GM10847 (cell line): Measurements from ENCODE around the gene PCNT.

ENCODE experiments used
- POLR2A ChIP-seq: IDR thresholded peaks from 2 replicates; pipeline ENCODE4 v1.6.1; 2011; ENCODE audit not compliant: insufficient read length; ENCODE audit errors: extremely low read depth

PCNT gene

DNA sequence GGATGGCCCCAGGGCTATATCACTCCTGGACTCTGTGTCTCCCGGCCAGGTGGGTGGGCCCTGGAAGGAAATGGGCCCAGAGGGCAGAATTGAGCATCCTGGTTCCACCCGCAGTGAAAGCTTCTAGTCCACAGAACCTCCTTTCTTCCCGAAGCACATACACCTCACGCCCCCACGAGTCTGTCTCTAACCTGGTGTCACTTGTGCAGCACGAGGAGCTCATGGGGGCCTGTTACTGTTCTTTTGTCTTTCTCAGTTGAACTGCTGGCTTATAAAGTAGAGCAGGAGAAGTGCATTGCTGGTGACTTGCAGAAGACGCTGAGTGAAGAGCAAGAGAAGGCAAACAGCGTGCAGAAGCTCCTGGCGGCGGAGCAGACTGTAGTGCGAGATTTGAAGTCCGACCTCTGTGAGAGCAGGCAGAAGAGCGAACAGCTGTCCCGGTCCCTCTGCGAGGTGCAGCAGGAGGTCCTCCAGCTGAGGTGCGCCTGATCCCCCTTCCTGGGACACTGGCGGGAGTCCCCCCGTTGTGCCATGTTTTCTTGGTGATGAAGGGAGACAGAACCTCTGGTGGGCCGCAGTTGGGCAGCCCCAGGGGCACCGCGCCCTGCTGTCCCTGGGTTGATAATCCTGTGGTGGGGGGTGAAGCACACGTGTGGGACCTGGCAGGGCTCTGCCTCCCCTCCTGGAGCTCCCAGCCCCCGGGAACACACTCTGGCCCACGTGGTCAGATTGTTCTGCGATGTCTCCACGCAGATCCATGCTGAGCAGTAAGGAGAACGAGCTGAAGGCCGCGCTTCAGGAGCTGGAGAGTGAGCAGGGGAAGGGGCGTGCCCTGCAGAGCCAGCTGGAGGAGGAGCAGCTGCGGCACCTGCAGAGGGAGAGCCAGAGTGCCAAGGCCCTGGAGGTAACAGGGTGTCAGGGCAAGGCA, 106.1 kb downstream of the PCNT start:
- no peak for TF ChIP-seq POLR2A

DNA sequence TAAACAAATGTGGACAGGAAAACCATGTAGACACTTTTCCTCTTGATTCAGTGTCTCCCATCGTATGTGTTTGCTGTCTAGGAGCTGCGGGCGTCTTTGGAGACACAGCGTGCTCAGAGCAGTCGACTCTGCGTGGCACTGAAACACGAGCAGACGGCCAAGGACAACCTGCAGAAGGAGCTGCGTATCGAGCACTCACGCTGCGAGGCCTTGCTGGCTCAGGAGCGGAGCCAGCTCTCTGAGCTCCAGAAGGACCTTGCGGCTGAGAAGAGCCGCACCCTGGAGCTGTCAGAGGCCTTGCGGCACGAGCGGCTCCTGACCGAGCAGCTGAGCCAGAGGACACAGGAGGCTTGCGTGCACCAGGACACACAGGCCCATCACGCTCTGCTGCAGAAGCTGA, 107.5 kb downstream of the PCNT start:
- no peak for TF ChIP-seq POLR2A

DNA sequence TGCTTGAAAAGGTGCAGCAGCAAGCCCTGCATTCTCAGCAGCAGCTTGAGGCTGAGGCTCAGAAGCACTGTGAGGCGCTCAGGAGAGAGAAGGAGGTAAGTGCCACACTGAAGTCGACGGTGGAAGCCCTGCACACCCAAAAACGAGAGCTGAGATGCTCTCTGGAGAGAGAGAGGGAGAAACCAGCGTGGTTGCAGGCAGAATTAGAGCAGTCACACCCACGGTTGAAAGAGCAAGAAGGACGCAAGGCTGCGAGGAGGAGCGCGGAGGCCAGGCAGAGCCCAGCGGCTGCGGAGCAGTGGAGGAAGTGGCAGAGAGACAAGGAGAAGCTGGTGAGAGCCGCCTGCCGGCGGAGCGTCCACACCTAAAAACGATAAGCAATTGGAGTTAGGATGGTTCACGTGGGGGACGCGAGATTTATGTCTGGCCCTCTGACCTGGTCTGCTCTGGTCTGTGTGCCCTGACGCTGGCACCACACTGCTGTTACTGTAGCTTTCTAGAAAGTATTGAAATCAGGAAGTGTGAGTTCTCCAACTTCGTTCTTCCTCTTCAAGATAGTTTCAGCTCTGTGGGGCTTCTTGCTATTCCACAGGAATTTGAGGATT, 108.0 kb downstream of the PCNT start:
- TF ChIP-seq POLR2A, result no peak

DNA sequence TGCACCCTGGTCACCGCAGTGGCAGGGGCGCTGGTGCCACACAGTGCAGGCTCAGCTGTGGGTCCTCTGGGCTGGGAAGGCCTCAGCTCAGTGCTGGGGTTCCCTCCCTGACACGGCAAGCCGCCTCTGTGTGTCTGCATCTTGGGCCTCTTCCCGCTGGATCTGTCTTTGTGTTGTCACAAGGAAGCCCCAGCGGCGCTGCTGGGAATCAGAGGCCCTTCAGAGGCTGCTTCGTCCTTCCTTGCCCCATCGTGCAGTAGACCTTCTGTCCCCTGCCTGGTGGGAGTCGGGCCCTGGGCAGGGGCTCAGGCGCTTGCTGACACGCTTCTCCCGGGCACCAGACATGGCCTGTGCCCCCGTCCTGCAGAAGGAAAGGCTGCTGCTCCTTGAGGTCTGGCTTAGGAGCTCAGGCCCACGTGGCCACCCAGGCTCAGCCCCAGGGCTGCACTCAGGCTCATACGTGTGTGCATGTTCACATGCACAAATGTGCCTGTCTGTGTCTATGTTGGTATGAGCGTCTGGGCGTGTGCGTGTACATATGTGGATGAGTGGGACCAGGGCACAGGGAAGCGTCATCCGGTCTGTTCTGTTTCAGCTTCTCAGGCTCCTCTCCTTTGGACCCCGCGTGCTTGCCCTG, 110.5 kb downstream of the PCNT start:
- no peak for TF ChIP-seq POLR2A

DNA sequence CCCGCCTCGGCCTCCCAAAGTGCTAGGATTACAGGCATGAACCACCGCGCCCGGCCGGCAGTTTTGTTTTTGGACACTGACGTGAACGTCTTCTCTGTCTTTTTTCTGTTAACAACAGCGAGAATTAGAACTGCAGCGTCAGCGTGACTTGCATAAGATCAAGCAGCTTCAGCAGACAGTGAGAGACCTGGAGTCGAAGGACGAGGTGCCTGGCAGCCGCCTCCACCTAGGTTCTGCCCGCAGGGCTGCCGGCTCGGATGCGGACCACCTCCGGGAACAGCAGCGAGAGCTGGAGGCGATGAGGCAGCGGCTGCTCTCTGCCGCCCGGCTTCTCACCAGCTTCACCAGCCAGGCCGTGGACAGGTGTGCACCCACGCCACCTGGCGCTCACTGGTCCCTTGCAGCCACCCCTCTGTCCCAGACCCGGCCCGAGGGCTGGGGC, 111.9 kb downstream of the PCNT start:
- no peak for TF ChIP-seq POLR2A

DNA sequence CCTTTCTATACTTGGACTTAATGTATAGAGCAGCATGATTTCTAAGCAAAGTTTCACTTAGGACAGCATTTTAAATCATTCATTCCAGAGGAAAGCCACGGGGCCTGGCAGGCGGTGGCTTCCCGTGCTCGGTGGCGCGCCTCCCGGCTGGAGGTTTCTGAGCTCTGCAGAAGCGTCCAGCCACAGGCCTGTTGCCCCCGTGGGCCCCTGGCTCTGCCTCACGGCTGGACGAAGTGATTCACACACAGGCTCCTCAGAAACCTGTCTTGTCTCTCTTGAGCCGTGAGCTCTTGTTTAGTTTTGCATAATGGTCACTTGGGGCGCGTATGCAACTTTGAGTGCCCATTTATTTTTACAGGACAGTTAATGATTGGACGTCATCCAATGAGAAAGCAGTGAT, 112.7 kb downstream of the PCNT start:
- TF ChIP-seq POLR2A, result no peak

DNA sequence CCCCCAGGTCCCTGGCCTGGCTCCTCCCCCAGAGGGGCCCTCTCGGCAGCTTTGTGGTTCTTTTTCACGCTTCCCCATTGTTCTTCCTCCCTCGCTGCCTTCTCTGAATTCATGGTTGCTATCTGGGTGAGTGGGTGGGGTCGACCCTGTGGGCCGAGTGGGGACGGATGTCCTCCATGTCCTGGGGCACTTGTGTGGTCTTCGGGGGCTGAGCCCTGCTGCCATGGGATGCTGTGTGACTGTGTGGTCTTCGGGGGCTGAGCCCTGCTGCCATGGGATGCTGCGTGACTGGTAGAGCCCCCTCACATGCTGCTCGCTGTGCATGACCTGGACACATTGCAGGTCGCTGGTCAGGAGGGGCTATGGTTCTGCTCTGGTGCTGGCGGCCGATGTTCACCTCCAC, 113.1 kb downstream of the PCNT start:
- TF ChIP-seq POLR2A, result no peak

DNA sequence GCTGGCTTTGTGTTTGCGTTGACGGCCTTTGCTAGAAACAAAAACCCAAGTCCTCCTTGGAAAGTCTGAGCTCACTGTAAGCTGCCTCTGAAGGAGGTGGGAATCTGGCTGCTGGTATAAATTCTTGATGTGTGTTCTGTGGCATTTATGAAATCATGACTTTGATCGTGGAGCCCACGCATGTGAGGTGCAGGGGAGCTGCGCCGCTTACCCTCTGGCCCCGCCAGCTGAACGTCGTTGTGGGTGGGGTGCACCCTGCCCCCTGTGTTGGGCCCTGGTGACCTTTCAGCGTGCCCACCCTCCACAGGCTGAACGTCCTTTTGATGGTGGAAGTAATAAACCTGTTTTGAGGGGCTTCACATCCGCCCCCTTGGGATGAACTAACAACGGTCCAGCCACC, 113.6 kb downstream of the PCNT start:
- no peak for TF ChIP-seq POLR2A

DNA sequence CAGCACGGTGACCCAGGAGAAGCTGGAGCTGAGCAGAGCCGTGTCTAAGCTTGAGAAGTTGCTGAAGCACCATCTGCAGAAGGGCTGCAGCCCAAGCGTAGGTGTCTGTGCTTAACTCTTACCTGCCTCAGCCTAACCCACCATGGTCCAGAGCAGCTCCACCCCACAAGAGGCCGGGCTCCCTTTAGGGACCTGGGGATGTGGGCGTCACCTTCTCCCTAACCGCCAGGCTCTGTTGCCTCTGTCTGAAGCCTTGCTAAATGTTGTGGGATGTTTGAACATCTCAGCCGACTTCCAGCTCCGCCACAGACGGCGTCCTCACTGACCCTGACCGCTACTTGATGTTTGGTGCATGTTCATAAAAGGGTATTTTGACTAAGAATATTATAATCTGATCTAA, 114.3 kb downstream of the PCNT start:
- no peak for TF ChIP-seq POLR2A

DNA sequence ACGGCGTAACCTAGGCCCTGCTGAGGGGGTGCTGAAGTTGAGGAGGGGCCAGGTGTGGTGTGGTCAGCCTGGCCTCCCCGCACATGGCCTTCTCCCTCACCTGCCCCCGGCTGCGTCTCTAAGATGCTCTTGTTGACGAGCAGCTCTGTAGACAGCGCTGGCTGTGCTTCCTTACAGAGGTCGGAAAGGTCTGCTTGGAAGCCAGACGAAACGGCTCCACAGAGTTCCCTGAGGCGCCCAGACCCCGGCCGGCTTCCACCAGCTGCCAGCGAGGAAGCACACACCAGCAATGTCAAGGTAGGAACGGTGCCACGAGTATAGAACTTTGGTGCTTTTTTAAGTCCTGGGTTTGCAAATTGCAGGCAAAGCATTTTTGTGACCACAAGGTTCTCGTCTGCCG, 116.0 kb downstream of the PCNT start:
- no peak for TF ChIP-seq POLR2A

DNA sequence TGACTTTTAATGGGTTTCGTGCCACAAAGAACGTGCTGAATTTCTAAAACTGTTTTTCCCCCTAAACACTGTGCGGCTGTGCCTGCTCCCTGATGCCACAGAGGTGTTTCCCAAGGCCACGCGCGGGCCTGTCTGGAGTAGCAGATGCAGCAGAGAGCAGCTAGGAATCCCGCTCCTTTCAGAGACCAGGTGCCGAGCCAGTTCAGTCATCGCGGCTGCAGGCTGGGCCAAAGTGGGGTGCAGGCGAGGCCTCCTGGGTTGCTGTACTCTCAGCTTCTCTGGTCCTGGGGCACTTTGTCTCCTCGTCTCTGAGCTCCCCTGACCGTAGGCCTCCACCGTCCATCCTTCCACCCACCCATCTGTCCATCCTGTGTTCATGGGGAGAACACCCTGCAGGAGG, 117.4 kb downstream of the PCNT start:
- no peak for TF ChIP-seq POLR2A

DNA sequence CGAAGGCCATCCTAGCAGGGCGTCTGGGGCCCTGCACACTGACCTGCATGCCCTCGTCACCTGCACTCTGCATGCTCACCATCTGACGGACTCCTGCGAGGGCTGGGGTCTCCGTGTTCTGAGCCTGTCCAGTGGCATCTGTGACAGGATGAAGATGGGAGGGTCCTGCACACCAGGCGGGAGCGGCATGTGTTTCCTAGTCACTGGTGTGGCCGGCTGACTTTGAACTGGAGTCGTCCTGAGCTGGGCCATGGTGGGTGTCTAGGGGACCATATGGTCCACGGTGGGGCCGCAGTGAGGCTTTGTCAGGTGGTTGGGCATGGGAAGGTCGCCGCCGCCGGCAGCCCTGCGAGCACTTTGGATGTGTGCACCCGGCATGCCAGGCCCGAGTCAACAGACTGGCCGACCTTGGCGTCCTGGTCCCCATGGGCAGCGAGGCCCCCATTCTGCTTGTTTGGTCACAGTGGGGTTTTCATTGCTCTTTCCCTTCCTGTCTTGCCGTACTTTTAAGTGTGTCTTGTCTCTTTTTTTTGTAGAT, 118.1 kb downstream of the PCNT start:
- TF ChIP-seq POLR2A, result no peak

DNA sequence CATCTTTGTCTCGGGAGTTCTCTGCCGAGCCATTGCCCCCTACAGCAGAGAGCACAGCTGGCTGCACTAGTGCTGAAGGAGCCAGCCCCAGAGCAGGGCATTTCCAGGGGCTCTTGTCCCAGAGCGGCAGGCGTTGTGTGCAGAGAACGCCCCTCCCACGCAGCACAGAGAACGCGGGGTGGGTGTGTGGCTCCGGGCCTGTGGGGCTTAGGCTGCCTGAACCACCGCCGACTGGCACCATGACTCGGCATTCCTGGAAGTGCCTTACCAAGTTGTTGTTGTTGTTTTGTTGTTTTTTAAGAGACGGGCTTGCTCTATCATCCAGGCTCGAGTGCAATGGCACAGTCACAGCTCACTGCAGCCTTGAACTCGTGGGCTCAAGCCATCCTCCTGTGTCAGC, 119.0 kb downstream of the PCNT start:
- no peak for TF ChIP-seq POLR2A

DNA sequence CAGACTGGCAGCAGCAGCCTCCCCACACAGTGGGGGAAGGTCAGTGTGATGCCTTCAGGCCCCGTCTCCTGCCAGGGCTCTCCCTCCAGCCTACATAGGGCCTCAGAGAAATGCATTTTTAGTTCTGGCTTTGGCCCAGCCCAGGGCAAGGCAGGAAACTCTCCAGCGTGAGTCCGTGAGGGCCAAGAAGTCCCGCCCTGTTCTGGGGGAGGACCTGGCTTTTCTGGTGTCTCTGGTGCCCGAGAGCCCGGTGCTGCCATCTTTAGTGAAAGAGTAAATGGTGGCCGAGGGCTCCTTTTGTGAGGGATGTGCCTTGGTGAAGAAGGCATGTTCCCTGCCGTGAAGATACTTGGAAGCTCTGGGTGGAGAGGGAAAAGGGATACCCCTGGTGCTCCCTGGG, 120.0 kb downstream of the PCNT start:
- no peak for TF ChIP-seq POLR2A

DNA sequence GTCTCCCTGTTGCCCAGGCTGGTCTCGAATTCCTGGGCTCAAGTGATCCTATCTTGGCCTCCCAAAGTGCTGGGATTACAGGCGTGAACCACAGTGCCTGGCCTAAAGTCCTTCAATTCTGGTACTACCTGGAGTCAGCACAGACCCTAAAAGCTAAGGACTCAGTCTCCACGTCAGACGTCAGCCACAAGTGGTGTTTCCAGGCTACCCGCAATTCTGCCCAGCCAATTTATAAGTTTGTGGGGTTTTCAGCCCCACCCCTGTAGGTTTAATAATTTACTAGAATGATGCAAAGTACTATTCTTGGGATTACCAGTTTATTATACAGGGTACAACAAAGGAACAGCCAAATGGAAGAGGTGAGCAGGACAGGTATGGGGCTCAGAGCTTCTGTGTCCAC, 124.2 kb downstream of the PCNT start:
- no peak for TF ChIP-seq POLR2A

DNA sequence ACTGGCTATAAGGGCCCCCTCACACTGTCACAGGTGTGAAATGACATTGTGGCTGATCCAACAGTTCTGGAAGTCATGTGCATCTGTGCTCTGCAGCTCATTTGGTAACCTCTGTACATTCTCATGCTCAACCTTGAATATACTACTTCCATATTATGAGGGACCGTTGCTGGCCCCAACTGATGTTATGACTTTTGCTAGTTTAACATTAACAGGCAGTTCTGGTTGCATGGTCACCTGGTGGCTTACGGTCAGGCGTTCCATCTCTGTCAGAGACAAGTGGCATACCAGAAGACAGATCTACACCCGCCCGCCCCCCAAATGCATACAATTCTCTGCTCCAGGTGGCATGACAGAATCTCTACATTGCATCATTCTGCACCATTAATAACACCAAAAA, 128.8 kb downstream of the PCNT start:
- no peak for TF ChIP-seq POLR2A
